Measurements from ENCODE around the gene MACROD1. TPM values are rescaled to one million over a fixed set of nuclear protein-coding genes. Genes with fewer than 3 reads are reported as not detected.
A peak's percentile ranks its signal among the peaks of the same experiment; 100 is the strongest.

The MACROD1 gene
- total and polyA plus RNA-seq, 9 of the 15 experiments (the other 6 are each of a cell fraction or from before 2014, with no cell fraction given): 1.1 to 60.0 (median 26.4) TPM

- TF ChIP-seq MTF1 (CRISPR knock-in tag; IDR thresholded peaks at IDR 0.05; ENCODE audit: borderline replicate concordance) (no peak), ELF4 (CRISPR knock-in tag; IDR thresholded peaks at IDR 0.05) (peak; percentile 74), POLR3A (IDR thresholded peaks at IDR 0.05; ENCODE audit: borderline replicate concordance, extremely low read depth, insufficient read depth, insufficient read length) (no peak), ZNF232 (CRISPR knock-in tag; IDR thresholded peaks at IDR 0.05) (no peak), POLR2AphosphoS5 (IDR thresholded peaks at IDR 0.05; ENCODE audit: control insufficient read depth, insufficient read depth, low read depth, low read length) (peak; percentile 74; the same call in 1 of the 2 replicates), ZBTB12 (CRISPR knock-in tag; IDR thresholded peaks at IDR 0.05) (no peak), XRCC5 (IDR thresholded peaks at IDR 0.05; ENCODE audit: low read depth, low read length) (no peak), E2F3 (CRISPR knock-in tag; IDR thresholded peaks at IDR 0.05) (no peak), NFXL1 (CRISPR knock-in tag; IDR thresholded peaks at IDR 0.05) (no peak), E2F4 (CRISPR knock-in tag; IDR thresholded peaks at IDR 0.05; ENCODE audit: low read depth) (no peak), NR4A1 (CRISPR knock-in tag; IDR thresholded peaks at IDR 0.05) (no peak), NR4A1 (tag; IDR thresholded peaks at IDR 0.05) (no peak), SAFB (IDR thresholded peaks at IDR 0.05; ENCODE audit: borderline replicate concordance, low read depth, low read length) (0 out of 2 replicates have a peak, but pooled peaks have one; percentile 12), SPI1 (IDR thresholded peaks at IDR 0.05; ENCODE audit: borderline replicate concordance, low read depth, low read length) (no peak), ZNF695 (CRISPR knock-in tag; IDR thresholded peaks at IDR 0.05) (no peak), ZNF512 (tag; IDR thresholded peaks at IDR 0.05) (no peak), TAF9B (IDR thresholded peaks at IDR 0.05; ENCODE audit: partially characterized antibody) (peak; percentile 94), HDGF (IDR thresholded peaks at IDR 0.05) (no peak), PYGO2 (tag; IDR thresholded peaks at IDR 0.05) (no peak), ADNP (tag; IDR thresholded peaks at IDR 0.05) (no peak), CTCF (IDR thresholded peaks at IDR 0.05 in 2 of 3, conservative IDR thresholded peaks at IDR 0.05 in 1 of 3; ENCODE audit: insufficient read depth in 2 of 3, low read depth in 1 of 3, low read length in 3 of 3) (no peak), RBM15 (IDR thresholded peaks at IDR 0.05; ENCODE audit: insufficient read depth, low read length) (no peak), RBM14 (IDR thresholded peaks at IDR 0.05; ENCODE audit: borderline replicate concordance, insufficient read depth, low read depth, low read length) (no peak), SMARCA5 (IDR thresholded peaks at IDR 0.05) (no peak)
Observed at GRCh38 chr11:63986156-63986931, 179.6 kb downstream of the MACROD1 start, which contains the start of gene OTUB1 (continued).
